Skeletal muscle satellite cell (primary cell): ENCODE measurements around the gene TMC3.

ENCODE experiments used
- H3K27me3 ChIP-seq: 2 replicates; pipeline ENCODE4 v1.7.0; 2013; ENCODE audit warnings: low read length; ENCODE audit not compliant: control insufficient read depth, insufficient read depth
- H3K36me3 ChIP-seq: 2 replicates; pipeline ENCODE4 v1.7.0; 2013; ENCODE audit warnings: mild to moderate bottlenecking, control low read depth, low read length; ENCODE audit not compliant: insufficient read depth
- H3K4me1 ChIP-seq: 2 replicates; pipeline ENCODE4 v1.7.0; 2013; ENCODE audit warnings: low read length; ENCODE audit not compliant: control insufficient read depth, insufficient read depth
- H3K4me2 ChIP-seq: 2 replicates; pipeline ENCODE4 v1.7.0; 2013; ENCODE audit warnings: mild to moderate bottlenecking, low read length
- H3K4me3 ChIP-seq: 2 replicates; pipeline ENCODE4 v1.7.0; 2013; ENCODE audit warnings: low read length
- H3K9ac ChIP-seq: 2 replicates; pipeline ENCODE4 v1.7.0; 2013; ENCODE audit warnings: mild to moderate bottlenecking, low read depth, low read length, moderate library complexity
- H3K9me3 ChIP-seq: replicated peaks from 2 replicates; pipeline ENCODE4 v1.7.0; 2013; ENCODE audit warnings: mild to moderate bottlenecking, control low read depth, low read length

TMC3 gene

GRCh38 chr15:81341351-81341750 is 32.7 kb downstream of the TMC3 start:
- Histone ChIP-seq H3K9me3 (no peaks in the 10 kb centered on the region), H3K9ac (no peak overlapping the region), H3K4me3 (no peak overlapping the region), H3K4me2 (no peak overlapping the region), H3K36me3 (no peaks in the 10 kb centered on the region), H3K4me1 (peaks cover 25% of the 10 kb centered on the region), H3K27me3 (peaks cover 20% of the 10 kb centered on the region)

- no peak overlapping the region for H3K9ac ChIP-seq
- H3K4me1 ChIP-seq = peaks cover 25% of the 10 kb centered on the region
- peaks cover 14% of the 10 kb centered on the region for H3K27me3 ChIP-seq
- H3K4me2 ChIP-seq = no peak overlapping the region
- H3K9me3 ChIP-seq = no peaks in the 10 kb centered on the region
- H3K36me3 ChIP-seq = no peaks in the 10 kb centered on the region
- H3K4me3 ChIP-seq = no peak overlapping the region
These were observed 34.2 kb downstream of the TMC3 start for GRCh38 chr15:81339851-81340250.

GRCh38 chr15:81339321-81339720 is 34.7 kb downstream of the TMC3 start:
- Histone ChIP-seq H3K9ac (no peak overlapping the region), H3K4me1 (peaks cover 25% of the 10 kb centered on the region), H3K9me3 (no peaks in the 10 kb centered on the region), H3K4me2 (peak overlapping the region; percentile 45), H3K27me3 (peaks cover 14% of the 10 kb centered on the region), H3K4me3 (peak overlapping the region; percentile 27), H3K36me3 (no peaks in the 10 kb centered on the region)

- H3K9me3 ChIP-seq = no peaks in the 10 kb centered on the region
- H3K27me3 ChIP-seq = peaks cover 14% of the 10 kb centered on the region
- peaks cover 25% of the 10 kb centered on the region for H3K4me1 ChIP-seq
- no peaks in the 10 kb centered on the region for H3K36me3 ChIP-seq
- H3K4me2 ChIP-seq = peak overlapping the region; percentile 45
- peak overlapping the region; percentile 35 for H3K9ac ChIP-seq
- H3K4me3 ChIP-seq = peak overlapping the region; percentile 36
These were observed 35.6 kb downstream of the TMC3 start for GRCh38 chr15:81338170-81339007.

- Histone ChIP-seq H3K4me1 (peaks cover 25% of the 10 kb centered on the region), H3K36me3 (no peaks in the 10 kb centered on the region), H3K4me2 (peak overlapping the region; percentile 45), H3K27me3 (peaks cover 13% of the 10 kb centered on the region), H3K4me3 (peak overlapping the region; percentile 36), H3K9ac (peak overlapping the region; percentile 35), H3K9me3 (no peaks in the 10 kb centered on the region)
These were observed 36.3 kb downstream of the TMC3 start for GRCh38 chr15:81337713-81338157.

GRCh38 chr15:81337241-81337640 is 36.8 kb downstream of the TMC3 start:
- H3K4me2 ChIP-seq = no peak overlapping the region
- no peak overlapping the region for H3K9ac ChIP-seq
- no peaks in the 10 kb centered on the region for H3K36me3 ChIP-seq
- H3K27me3 ChIP-seq = peaks cover 8% of the 10 kb centered on the region
- H3K4me3 ChIP-seq = no peak overlapping the region
- H3K4me1 ChIP-seq = peaks cover 25% of the 10 kb centered on the region
- H3K9me3 ChIP-seq = no peaks in the 10 kb centered on the region

GRCh38 chr15:81336568-81336967 is 37.4 kb downstream of the TMC3 start:
- Histone ChIP-seq H3K4me3 (no peak overlapping the region), H3K36me3 (no peaks in the 10 kb centered on the region), H3K4me1 (peaks cover 25% of the 10 kb centered on the region), H3K4me2 (no peak overlapping the region), H3K9ac (no peak overlapping the region), H3K9me3 (no peaks in the 10 kb centered on the region), H3K27me3 (peaks cover 5% of the 10 kb centered on the region)

- H3K9ac ChIP-seq = no peak overlapping the region
- peaks cover 25% of the 10 kb centered on the region for H3K4me1 ChIP-seq
- no peaks in the 10 kb centered on the region for H3K9me3 ChIP-seq
- peaks cover 5% of the 10 kb centered on the region for H3K27me3 ChIP-seq
- no peak overlapping the region for H3K4me2 ChIP-seq
- H3K36me3 ChIP-seq = no peaks in the 10 kb centered on the region
- no peak overlapping the region for H3K4me3 ChIP-seq
These were observed 38.4 kb downstream of the TMC3 start for GRCh38 chr15:81335631-81336030.

GRCh38 chr15:81334768-81335435 is 39.1 kb downstream of the TMC3 start:
- peaks cover 5% of the 10 kb centered on the region for H3K27me3 ChIP-seq
- H3K36me3 ChIP-seq = no peaks in the 10 kb centered on the region
- H3K9me3 ChIP-seq = no peaks in the 10 kb centered on the region
- H3K4me2 ChIP-seq = no peak overlapping the region
- no peak overlapping the region for H3K4me3 ChIP-seq
- H3K9ac ChIP-seq = no peak overlapping the region
- H3K4me1 ChIP-seq = peaks cover 25% of the 10 kb centered on the region

GRCh38 chr15:81333363-81333762 is 40.6 kb downstream of the TMC3 start:
- Histone ChIP-seq H3K27me3 (peaks cover 5% of the 10 kb centered on the region), H3K9ac (no peak overlapping the region), H3K4me3 (no peak overlapping the region), H3K9me3 (no peaks in the 10 kb centered on the region), H3K4me1 (peaks cover 13% of the 10 kb centered on the region), H3K4me2 (no peak overlapping the region), H3K36me3 (no peaks in the 10 kb centered on the region)

- no peak overlapping the region for H3K4me3 ChIP-seq
- no peaks in the 10 kb centered on the region for H3K9me3 ChIP-seq
- H3K9ac ChIP-seq = no peak overlapping the region
- H3K36me3 ChIP-seq = no peaks in the 10 kb centered on the region
- peaks cover 1% of the 10 kb centered on the region for H3K27me3 ChIP-seq
- peaks cover 10% of the 10 kb centered on the region for H3K4me1 ChIP-seq
- H3K4me2 ChIP-seq = no peak overlapping the region
These were observed 41.7 kb downstream of the TMC3 start for GRCh38 chr15:81332326-81332725.
